ENCODE results near the gene RFX8. TPM values are rescaled to one million over a fixed set of nuclear protein-coding genes. Genes with fewer than 3 reads are reported as not detected.
A peak's percentile ranks its signal among the peaks of the same experiment; 100 is the strongest.
"Not testable (repeated sequence)": the region's sequence is repeated elsewhere in the genome, so short reads cannot be mapped to it uniquely, and the experiment has no call there.

RFX8 gene
- total RNA-seq, 1 donor from 2014 or later = 0.65 TPM

- Mint-ChIP-seq H3K4me3 (no peak overlapping the region), H3K4me1 (peaks cover 12% of the 10 kb centered on the region), H3K27ac (no peak overlapping the region), H3K36me3 (no peaks in the 10 kb centered on the region), H3K9me3 (no peaks in the 10 kb centered on the region), H3K27me3 (ENCODE audit: low read depth) (no peaks in the 10 kb centered on the region)
- TF ChIP-seq CTCF (IDR thresholded peaks at IDR 0.05; ENCODE audit: unreplicated experiment) = no peak
- DNase-seq (ENCODE audit: low spot score in 2 of 2, unreplicated experiment in 2 of 2) = no peak
Measured at GRCh38 chr2:101461381-101461780, 13.5 kb downstream of the RFX8 start.

GRCh38 chr2:101454408-101454807 is 20.5 kb downstream of the RFX8 start:
- peaks cover 14% of the 10 kb centered on the region for H3K9me3 Mint-ChIP-seq
- H3K4me3 Mint-ChIP-seq; H3K27ac Mint-ChIP-seq; H3K4me1 Mint-ChIP-seq; H3K36me3 Mint-ChIP-seq; DNase-seq (ENCODE audit: low spot score in 2 of 2, unreplicated experiment in 2 of 2); H3K27me3 Mint-ChIP-seq (ENCODE audit: low read depth): not testable (repeated sequence)

GRCh38 chr2:101450965-101451364 is 23.9 kb downstream of the RFX8 start:
- Mint-ChIP-seq H3K4me1 (no peaks in the 10 kb centered on the region), H3K27me3 (ENCODE audit: low read depth) (no peaks in the 10 kb centered on the region), H3K36me3 (no peaks in the 10 kb centered on the region), H3K4me3 (no peak overlapping the region), H3K9me3 (peaks cover 16% of the 10 kb centered on the region), H3K27ac (no peak overlapping the region)
- no peak for TF ChIP-seq CTCF (IDR thresholded peaks at IDR 0.05; ENCODE audit: unreplicated experiment)
- DNase-seq (ENCODE audit: low spot score in 2 of 2, unreplicated experiment in 2 of 2) = no peak

- H3K9me3 Mint-ChIP-seq = peaks cover 15% of the 10 kb centered on the region
- no peak overlapping the region for H3K27ac Mint-ChIP-seq
- no peak for TF ChIP-seq CTCF (IDR thresholded peaks at IDR 0.05; ENCODE audit: unreplicated experiment)
- no peak for DNase-seq (ENCODE audit: low spot score in 2 of 2, unreplicated experiment in 2 of 2)
- H3K36me3 Mint-ChIP-seq = no peaks in the 10 kb centered on the region
- H3K4me1 Mint-ChIP-seq = peaks cover 4% of the 10 kb centered on the region
- no peak overlapping the region for H3K4me3 Mint-ChIP-seq
- no peaks in the 10 kb centered on the region for H3K27me3 Mint-ChIP-seq (ENCODE audit: low read depth)
Measured at GRCh38 chr2:101446869-101447268, 28.0 kb downstream of the RFX8 start.

- H3K9me3 Mint-ChIP-seq = peaks cover 7% of the 10 kb centered on the region
- H3K27ac Mint-ChIP-seq = peak overlapping the region; percentile 32
- peaks cover 16% of the 10 kb centered on the region for H3K4me1 Mint-ChIP-seq
- no peak for DNase-seq (ENCODE audit: low spot score in 2 of 2, unreplicated experiment in 2 of 2)
- H3K4me3 Mint-ChIP-seq = no peak overlapping the region
- no peak for TF ChIP-seq CTCF (IDR thresholded peaks at IDR 0.05; ENCODE audit: unreplicated experiment)
- no peaks in the 10 kb centered on the region for H3K36me3 Mint-ChIP-seq
- H3K27me3 Mint-ChIP-seq (ENCODE audit: low read depth) = no peaks in the 10 kb centered on the region
Measured at GRCh38 chr2:101442667-101443061, 32.2 kb downstream of the RFX8 start.

- no peaks in the 10 kb centered on the region for H3K27me3 Mint-ChIP-seq (ENCODE audit: low read depth)
- TF ChIP-seq CTCF (IDR thresholded peaks at IDR 0.05; ENCODE audit: unreplicated experiment) = no peak
- no peak overlapping the region for H3K4me3 Mint-ChIP-seq
- H3K9me3 Mint-ChIP-seq = peaks cover 7% of the 10 kb centered on the region
- no peak for DNase-seq (ENCODE audit: low spot score in 2 of 2, unreplicated experiment in 2 of 2)
- H3K36me3 Mint-ChIP-seq = no peaks in the 10 kb centered on the region
- H3K27ac Mint-ChIP-seq = peak overlapping the region; percentile 3
- peaks cover 16% of the 10 kb centered on the region for H3K4me1 Mint-ChIP-seq
Measured at GRCh38 chr2:101442042-101442666, 32.8 kb downstream of the RFX8 start.

All from mesothelial cell of epicardium (in vitro differentiated cells).